Kidney (tissue), 14 donors: ENCODE data around the gene SP9. TPM values are rescaled to one million over a fixed set of nuclear protein-coding genes. Genes with fewer than 3 reads are reported as not detected.
A peak's percentile ranks its signal among the peaks of the same experiment; 100 is the strongest.
"Not testable (repeated sequence)": the region's sequence is repeated elsewhere in the genome, so short reads cannot be mapped to it uniquely, and the experiment has no call there.

Experiments used
- DNase-seq, 5 donors: peaks; one replicate each; pipeline ENCODE4 v3.0.0-alpha.2; 2013 to 2020
- FAIRE-seq: peaks from 2 replicates; lab custom pipeline; 2012; peaks lifted over from hg19 to GRCh38; lab: Jason Lieb, UNC
- H3K27ac ChIP-seq, 2 donors: one replicate each; pipeline ENCODE4 v1.7.0; 2013; ENCODE audit warnings: low read depth in 2 of 2, low read length in 2 of 2, inconsistent platforms in 1 of 2
- H3K27me3 ChIP-seq: one replicate; pipeline ENCODE4 v1.7.1; 2013; ENCODE audit warnings: low read length, inconsistent platforms; ENCODE audit not compliant: control insufficient read depth, insufficient read depth
- H3K36me3 ChIP-seq, 3 donors: one replicate each; pipeline versions ENCODE4 v1.7.0 to v1.7.1; 2013; ENCODE audit warnings: low read length in 3 of 3, control low read depth in 1 of 3, inconsistent platforms in 1 of 3; ENCODE audit not compliant: insufficient read depth in 3 of 3, control insufficient read depth in 2 of 3
- H3K4me1 ChIP-seq, 3 donors: one replicate each; pipeline versions ENCODE4 v1.7.0 to v1.7.1; 2013; ENCODE audit warnings: low read length in 3 of 3, inconsistent platforms in 1 of 3, low read depth in 1 of 3; ENCODE audit not compliant: control insufficient read depth in 2 of 3, insufficient read depth in 2 of 3
- H3K4me3 ChIP-seq, 3 donors: one replicate each; pipeline versions ENCODE4 v1.7.0 to v1.8.1; 2013; ENCODE audit warnings: low read length in 3 of 3, control low read depth in 1 of 3, inconsistent platforms in 1 of 3
- H3K9ac ChIP-seq, 3 donors: one replicate each; pipeline versions ENCODE4 v1.7.0 to v1.7.1; 2013; ENCODE audit warnings: low read length in 3 of 3, control low read depth in 1 of 3, inconsistent platforms in 1 of 3
- H3K9me3 ChIP-seq, 3 donors: one replicate each; pipeline versions ENCODE4 v1.7.0 to v1.7.1; 2013; ENCODE audit warnings: low read length in 3 of 3, control low read depth in 1 of 3, inconsistent platforms in 1 of 3; ENCODE audit not compliant: control insufficient read depth in 2 of 3, insufficient read depth in 1 of 3
- CTCF ChIP-seq: IDR thresholded peaks from 3 replicates; pipeline ENCODE4 v1.5.1; 2012; ENCODE audit warnings: mild to moderate bottlenecking, moderate library complexity, borderline replicate concordance; ENCODE audit not compliant: insufficient read depth; ENCODE audit errors: extremely low read depth
- intact Hi-C: fragments of 100-400 bp; cut with DNase I; formaldehyde crosslinking; loops from one replicate; pipeline ENCODE4 v1.11.1; 2022
- polyA plus RNA-seq: library from polyadenylated mRNA; stranded (reverse); fragments of 350-450 nt; fragmentation: Illumina TruSeq; extraction: RNeasy Lipid Tissue Mini Kit (QIAGEN cat#74804); gene quantifications from one replicate; pipeline ENCODE4 v1.2.3, GENCODE V29; 2014; ENCODE audit warnings: low read depth, low replicate concordance; ENCODE audit not compliant: insufficient read depth
- total RNA-seq: library from RNA; stranded (reverse); fragmentation: NEBNext Ultra II Directional; extraction: Animal tissue kit (Norgen Biotek cat#: 25700); gene quantifications from one replicate; pipeline ENCODE4 v1.2.1, GENCODE V29; 2021
- donor health status: control.
- donor health status: control.
- donor health status: control.
- donor health status: control.
- donor health status: control.
- donor health status: DM: yes; HTN: yes; CAD: no.
- donor health status: Normal renal cell carcinoma (clear cell type).

SP9 gene
- total and polyA plus RNA-seq, 2 donors from 2014 or later, result not detected

GRCh38 chr2:174350018-174350417, 15.3 kb downstream of the SP9 start:
- Histone ChIP-seq H3K27ac (no peak overlapping the region), H3K9ac (no peak overlapping the region), H3K4me3 (no peak overlapping the region), H3K27me3 (peaks cover under 1% of the 10 kb centered on the region), H3K9me3 (no peaks in the 10 kb centered on the region), H3K36me3 (peaks cover 0 to 9% (median 0%) of the 10 kb centered on the region in 3 donors), H3K4me1 (no peaks in the 10 kb centered on the region)
- no peak for FAIRE-seq
- peak in 2 of 5 donors; percentile 9 to 22 for DNase-seq
- no peak for TF ChIP-seq CTCF
- intact Hi-C loops, result no loop called here

- DNase-seq (no peak), FAIRE-seq (no peak)
- TF ChIP-seq CTCF, result no peak
- H3K27ac ChIP-seq, result no peak overlapping the region
- no peaks in the 10 kb centered on the region for H3K4me1 ChIP-seq
- H3K4me3 ChIP-seq, result no peak overlapping the region
- intact Hi-C loops, result no loop called here
- H3K27me3 ChIP-seq, result no peaks in the 10 kb centered on the region
- no peak overlapping the region for H3K9ac ChIP-seq
- H3K9me3 ChIP-seq, result no peaks in the 10 kb centered on the region
- peaks cover 0 to 9% (median 0%) of the 10 kb centered on the region in 3 donors for H3K36me3 ChIP-seq
These were observed 15.9 kb downstream of the SP9 start for GRCh38 chr2:174350593-174351181.

- FAIRE-seq, result peak; percentile 25
- TF ChIP-seq CTCF, result no peak
- Histone ChIP-seq H3K27ac (no peak overlapping the region), H3K36me3 (peaks cover 0 to 12% (median 2%) of the 10 kb centered on the region in 3 donors), H3K4me1 (no peaks in the 10 kb centered on the region), H3K9ac (no peak overlapping the region), H3K9me3 (no peaks in the 10 kb centered on the region), H3K4me3 (no peak overlapping the region), H3K27me3 (no peaks in the 10 kb centered on the region)
- intact Hi-C loops, result no loop called here
- DNase-seq, result no peak
These were observed 18.2 kb downstream of the SP9 start for GRCh38 chr2:174353004-174353403.

DNA sequence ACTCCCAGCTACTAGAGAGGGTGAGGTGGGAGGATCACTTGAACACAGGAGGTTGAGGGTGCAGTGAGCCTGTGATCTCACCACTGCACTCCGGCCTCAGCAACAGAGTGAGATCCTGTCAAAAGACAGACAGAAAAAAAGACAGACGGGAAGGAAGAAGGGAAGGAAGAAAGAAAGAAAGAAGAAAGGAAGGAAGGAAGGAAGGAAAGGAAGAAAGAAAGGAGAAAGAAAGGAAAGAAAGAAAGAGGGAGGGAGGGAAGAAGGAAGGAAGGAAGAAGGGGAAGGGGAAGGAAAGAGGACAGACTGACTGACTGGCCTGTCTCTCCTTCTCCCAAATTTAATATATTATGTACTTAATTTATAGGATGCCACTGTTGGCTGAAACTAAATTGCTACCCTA, 21.6 kb downstream of the SP9 start:
- FAIRE-seq (no peak), DNase-seq (no peak)
- H3K9me3 ChIP-seq, result no peaks in the 10 kb centered on the region
- no peak overlapping the region for H3K4me3 ChIP-seq
- H3K4me1 ChIP-seq, result no peaks in the 10 kb centered on the region
- peaks cover 0 to 3% (median 2%) of the 10 kb centered on the region in 3 donors for H3K36me3 ChIP-seq
- no peak for TF ChIP-seq CTCF
- H3K27ac ChIP-seq, result no peak overlapping the region
- H3K9ac ChIP-seq, result no peak overlapping the region
- no peaks in the 10 kb centered on the region for H3K27me3 ChIP-seq
- intact Hi-C loops, result no loop called here

DNA sequence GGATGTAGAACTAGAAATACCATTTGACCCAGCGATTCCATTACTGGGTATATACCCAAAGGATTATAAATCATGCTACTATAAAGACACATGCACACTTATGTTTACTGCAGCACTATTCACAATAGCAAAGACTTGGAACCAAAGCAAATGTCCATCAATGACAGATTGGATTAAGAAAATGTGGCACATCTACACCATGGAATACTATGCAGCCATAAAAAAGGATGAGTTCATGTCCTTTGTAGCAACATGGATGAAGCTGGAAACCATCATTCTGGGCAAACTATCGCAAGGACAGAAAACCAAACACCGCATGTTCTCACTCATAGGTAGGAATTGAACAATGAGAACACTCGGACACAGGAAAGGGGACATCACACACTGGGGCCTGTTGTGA, 24.9 kb downstream of the SP9 start:
- H3K27me3 ChIP-seq, H3K36me3 ChIP-seq, intact Hi-C loops, FAIRE-seq, H3K27ac ChIP-seq, DNase-seq, H3K4me1 ChIP-seq, H3K9ac ChIP-seq, H3K4me3 ChIP-seq, H3K9me3 ChIP-seq: not testable (repeated sequence)
